GM04504 (cell line): ENCODE results near the gene TGM3.

Experiments used
- DNase-seq: peaks from one replicate; pipeline ENCODE4 v3.0.0-alpha.2; 2012; ENCODE audit warnings: low read depth

Gene TGM3

DNA sequence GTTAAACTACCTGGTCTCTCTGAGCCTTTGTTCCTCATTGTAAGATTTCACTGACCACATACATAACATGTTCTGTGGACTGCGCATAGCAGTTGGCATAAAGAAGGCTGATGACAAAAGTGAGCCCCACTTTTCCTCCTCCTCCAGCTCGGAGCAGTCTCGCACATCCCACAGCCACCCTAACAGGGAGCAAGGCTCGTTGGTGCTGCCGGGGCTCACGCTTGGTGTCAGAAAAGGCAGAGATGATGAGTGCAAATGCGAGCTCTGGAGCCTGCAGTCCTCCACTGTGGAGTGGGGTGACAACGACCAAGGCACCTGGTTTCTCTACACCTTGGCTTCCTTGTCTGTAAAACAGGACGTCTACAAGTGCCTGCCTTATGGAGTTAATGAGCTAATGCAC lies 9.7 kb downstream of the TGM3 start:
- DNase-seq = no peak

DNA sequence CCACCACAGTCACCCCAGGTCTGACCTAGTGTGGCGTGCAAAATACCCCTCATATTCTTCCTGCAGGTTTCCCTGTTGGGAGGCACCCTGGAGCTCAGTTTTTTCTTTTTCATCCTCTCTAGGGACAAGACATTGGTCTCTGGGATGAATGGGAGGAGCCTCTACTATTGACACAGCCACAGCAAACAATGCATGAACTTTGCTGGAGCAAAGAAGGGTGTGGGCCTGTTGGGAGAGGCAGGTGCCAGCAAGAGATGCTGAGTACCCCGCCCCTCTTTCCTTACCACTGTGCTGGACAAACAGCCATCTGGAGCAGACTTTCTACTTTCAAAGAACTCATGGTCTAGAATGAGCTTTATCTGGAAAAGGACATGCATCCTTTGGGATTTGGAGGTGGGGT lies 10.1 kb downstream of the TGM3 start:
- no peak for DNase-seq

DNA sequence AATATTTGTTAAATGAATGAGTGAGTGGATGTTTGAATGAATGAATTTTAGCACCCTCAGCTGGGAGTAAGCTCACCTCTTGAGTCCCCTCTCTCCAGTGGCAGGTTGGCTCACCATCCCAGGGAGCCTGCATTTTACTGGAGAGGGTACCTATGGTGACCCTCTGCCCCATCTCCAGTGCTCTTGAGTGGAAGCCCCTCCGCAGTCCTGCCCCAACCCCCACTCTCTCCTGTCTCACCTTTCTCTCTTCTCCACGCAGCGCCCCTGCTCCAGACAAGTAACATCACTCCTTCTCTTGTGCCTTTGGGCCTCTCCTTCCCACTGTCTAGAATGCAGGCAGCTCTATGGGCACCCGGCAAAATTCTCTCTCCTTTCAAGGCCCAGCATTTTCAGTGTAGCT lies 11.3 kb downstream of the TGM3 start:
- no peak for DNase-seq

DNA sequence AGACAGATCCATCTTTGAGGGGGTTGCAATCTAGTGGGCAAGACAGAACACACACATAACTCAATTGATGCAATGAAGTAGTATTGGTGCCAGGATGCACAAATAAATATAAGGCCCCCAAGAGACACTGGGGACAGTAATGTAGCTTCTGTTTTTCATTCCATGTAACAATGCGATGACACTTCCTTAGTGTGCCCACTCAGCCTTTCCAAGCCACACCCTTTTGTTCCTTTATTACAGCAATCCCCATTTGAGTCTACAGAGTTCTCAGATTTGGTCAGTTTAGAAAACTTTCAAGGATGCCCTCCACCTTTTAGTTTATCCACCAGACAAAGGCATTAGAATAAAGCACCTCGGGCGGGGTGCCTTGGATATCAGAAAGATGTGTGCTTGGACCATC lies 15.5 kb downstream of the TGM3 start:
- DNase-seq = no peak

DNA sequence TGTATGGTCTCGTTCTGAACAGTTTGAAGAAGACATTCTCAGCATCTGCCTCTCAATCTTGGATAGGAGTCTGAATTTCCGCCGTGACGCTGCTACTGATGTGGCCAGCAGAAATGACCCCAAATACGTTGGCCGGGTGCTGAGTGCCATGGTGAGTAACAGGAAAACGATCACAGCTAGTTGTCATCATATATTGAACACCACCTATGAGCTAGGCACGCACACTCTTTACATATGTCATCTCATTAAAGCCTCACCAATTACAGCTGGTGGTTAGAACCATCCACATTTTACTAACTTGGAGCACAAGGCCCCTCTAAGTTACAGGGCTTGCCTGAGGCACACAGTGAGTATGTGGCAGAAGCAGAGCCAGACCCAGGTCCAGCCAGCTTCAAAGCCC lies 17.1 kb downstream of the TGM3 start:
- DNase-seq = no peak

DNA sequence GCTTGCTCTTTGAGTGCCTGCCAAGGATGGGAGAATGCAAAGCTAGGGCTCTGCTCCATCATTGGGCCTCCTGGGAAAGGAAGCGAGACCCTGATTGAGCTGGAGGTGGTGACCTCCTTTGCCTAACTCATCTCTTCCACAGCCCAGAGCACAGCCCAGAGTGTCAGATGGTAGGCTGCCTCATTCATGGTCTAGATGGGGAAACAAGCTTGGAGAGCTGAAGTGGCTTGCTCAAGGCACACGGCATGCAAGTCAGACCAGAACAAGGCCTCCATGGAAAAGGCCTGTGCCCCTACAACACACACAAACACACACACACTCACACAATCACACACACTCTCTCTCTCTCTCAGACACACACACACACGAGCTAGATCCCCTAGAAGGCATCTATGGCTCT lies 17.5 kb downstream of the TGM3 start:
- no peak for DNase-seq

DNA sequence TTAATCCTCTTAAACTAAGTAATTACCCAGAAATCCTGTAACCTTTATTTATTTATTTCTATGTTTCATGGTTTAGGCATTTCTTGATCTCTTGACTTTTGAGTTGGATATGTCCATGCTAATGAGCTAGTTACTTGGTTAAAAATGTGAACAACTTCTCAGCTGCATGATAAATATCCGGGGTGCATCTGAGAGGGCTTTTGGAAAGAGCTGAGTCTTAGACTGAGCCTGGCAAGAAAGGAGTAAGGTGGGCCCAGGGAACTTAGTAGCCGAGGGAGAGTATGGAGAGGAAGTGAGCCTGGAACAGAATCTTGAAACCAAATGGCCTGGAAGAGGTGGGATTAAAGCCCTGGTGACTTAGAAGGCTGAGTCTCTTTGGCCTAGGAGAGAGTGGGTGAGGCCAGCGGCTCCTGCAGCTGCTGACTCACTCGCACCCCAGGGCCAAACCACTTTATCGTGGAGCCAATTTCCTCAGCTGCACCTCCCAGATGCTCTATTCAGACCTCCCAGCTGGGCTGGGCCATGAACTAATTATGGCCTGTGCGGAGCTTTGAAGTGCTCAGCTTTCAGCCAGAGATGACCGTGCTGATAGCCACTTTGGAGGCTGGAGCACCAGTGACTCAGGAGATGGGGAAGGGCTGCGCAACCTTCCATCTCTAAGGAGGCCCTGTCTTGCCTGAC lies 19.1 kb downstream of the TGM3 start:
- peak; percentile 94 for DNase-seq

DNA sequence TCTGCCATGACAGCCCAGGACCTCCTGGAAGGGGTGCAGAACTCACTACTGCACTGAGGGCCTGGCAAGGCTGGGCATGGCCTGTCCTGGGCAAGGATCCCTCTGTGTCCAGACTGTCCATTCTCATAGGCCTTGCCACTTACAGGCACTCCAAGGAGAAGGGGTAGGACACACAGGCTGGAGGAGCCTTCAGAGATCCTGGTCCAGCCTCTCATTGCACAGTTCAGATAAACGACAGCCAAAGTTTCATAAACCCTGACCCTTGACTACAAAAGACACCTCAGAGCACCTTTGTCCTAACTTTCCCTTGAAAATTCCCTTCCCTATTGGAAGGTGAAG lies 19.6 kb downstream of the TGM3 start:
- no peak for DNase-seq

DNA sequence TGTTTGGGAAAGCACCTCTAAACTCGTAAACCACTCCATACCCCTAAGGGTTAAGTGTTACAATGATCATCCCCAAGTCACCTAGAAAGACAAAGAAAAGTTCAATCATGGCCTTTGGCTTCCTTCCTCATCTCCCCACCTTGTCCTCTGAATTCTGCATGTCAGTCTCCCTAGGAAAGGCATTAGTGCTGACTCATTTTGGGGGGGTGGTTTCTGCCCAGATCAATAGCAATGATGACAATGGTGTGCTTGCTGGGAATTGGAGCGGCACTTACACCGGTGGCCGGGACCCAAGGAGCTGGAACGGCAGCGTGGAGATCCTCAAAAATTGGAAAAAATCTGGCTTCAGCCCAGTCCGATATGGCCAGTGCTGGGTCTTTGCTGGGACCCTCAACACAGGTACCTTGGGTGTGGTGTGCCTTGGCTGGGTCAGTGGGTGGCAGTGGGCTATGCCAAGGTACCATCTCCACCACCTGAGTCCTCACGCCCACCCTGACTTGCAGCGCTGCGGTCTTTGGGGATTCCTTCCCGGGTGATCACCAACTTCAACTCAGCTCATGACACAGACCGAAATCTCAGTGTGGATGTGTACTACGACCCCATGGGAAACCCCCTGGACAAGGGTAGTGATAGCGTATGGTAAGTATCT lies 21.2 kb downstream of the TGM3 start:
- no peak for DNase-seq

DNA sequence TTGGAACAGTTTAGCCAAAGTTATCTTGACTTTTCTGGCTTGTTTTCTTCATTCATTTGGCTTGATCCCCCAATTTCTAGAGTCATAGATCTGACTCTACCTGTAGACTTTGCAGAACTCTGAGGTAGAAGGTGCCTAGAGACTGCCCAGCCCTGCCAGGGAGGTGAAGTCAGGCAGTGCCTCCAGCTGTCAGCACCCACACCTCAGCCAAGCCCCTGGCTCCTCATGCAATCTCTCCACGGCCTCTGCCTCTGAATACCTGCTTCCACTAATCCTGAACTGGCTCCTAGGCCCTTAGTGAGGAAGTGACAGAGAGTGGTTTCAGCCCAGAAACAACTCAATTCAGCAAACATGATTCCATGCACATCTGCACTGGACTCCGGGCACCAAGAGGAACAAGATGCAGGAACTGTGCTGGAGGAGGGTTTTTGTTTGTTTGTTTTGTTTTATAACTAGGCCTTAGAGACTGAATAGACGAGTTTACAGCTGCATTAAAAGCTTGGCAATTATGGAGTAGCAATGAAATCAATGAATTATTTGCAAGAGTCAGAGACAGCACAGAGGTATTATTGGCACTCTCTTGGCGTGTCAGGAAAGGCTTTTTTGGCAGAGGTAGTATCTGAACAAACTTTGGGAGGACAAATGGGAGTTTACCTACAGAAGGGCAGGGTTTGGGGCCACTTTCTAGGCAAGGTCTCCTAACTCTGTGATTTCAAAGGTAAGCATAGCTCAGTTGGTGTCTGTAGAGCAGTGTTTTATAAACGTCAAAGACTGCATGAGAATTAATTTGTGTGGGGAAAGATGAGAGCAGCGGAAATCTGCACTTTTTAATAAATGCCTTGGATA lies 25.2 kb downstream of the TGM3 start:
- no peak for DNase-seq

DNA sequence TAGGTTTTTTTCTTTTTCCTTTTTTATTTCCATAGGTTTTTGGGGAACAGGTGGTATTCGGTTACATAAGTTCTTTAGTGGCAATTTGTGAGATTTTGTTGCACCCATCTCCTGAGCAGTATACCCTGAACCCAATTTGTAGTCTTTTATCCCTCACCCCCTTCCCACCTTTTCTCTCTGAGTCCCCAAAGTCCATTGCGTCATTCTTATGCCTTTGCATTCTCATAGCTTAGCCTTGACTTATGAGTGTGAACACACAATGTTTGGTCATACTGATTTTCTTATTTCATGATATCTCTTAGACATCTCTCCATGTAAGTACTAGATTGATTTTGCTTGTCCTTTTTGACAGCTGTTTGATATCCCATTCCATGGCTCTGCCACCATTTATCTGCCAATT lies 27.2 kb downstream of the TGM3 start:
- no peak for DNase-seq

DNA sequence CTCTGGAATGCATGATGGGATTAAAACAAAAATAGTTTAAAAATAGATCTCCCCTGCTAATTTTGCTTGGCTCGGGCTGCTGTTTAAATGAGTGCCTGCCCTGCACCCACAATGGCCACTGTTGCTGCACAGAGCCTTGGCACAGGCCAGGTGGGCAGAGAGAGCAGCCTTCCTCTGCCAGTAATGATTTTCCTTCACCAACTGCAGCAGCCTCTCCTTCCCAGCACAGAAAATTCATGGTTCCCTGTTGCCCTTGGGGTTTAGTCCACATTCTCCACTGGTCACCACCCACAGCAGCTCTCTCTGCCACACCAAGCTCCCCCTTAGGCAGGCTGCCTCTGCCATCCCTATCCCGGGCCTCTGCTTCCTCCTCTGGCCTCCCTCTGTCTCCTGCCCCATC lies 30.2 kb downstream of the TGM3 start:
- DNase-seq = no peak

DNA sequence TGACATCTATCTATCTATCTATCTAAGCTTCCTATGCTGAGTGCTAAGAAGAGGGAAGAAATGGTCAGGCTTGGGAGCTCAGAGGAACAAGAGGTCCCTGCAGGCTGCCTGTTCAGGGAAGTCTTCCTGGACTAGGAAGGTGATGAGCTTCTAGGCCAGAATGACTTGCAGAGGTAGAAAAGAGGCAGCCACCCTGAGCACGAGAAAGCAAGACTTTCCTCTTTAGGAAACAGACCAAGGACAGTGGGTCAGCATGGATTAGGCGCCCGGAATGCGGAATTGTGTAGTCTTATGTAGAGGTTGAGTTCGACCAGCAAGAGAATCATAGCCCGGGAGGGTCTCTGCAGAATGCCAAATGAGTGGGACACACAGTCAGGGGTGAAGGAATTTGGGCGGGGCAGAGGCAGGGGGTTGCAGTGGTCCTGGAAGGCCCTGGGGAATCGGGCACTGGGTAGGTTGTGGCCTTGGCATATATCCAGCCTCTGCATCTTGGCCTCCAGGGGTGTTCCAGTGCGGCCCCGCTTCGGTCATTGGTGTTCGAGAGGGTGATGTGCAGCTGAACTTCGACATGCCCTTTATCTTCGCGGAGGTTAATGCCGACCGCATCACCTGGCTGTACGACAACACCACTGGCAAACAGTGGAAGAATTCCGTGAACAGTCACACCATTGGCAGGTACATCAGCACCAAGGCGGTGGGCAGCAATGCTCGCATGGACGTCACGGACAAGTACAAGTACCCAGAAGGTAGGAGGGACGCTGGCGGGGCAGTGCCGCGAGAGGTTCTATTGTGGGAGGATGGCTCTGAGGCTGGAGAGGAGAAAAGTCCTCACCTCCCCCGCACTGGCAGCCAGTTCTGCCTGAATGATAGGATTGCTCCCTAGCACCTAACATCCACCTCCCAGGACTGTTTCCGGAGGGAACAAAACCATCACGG lies 32.1 kb downstream of the TGM3 start:
- no peak for DNase-seq

DNA sequence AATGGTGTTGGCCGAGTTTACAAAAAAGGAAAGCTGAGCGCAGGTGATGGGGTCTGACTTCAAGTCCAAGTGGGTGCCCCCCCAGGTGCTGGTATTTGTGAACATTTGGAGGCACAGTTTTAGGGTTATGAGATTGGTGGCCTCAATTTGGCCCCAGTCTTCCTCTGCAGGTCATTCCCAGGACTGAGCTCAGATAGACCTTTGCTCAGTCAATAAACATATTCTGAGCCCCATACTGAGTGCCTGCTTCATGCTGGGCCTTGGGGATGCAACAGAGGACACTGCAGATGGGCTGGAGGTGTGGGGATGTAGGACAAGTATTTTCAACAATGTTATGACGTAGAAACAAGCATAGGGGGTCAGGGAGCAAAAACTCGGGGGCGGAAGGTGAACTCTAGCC lies 33.5 kb downstream of the TGM3 start:
- DNase-seq = no peak

DNA sequence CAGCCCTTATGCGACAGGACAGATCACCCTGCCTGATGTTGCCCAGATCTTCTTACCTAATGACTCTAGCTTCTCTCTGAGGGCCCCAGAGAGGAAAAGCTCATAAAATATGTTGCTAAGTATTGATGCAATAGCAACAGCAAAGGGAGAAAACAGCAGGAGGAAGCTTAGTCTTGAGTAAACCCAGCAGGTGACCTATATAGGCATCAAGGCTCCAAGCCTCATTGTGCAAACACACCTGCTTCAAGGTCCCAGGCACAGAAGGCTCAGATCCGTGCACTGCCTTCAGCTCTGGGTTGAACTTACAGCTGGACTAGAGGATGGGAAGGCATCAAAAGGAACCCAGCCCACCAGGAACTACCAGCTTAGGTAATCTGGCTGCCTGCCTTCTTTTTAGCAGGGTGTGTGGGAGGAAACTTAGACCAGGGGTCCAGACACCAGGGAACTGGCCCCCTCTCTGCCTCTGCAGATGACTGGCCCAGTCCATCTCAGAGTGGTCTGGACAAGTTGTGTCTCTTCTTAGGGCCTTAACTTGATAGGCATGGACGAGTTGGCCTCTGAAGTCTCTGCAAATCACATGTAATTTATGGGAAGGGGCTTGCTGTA lies 34.4 kb downstream of the TGM3 start:
- DNase-seq = no peak

DNA sequence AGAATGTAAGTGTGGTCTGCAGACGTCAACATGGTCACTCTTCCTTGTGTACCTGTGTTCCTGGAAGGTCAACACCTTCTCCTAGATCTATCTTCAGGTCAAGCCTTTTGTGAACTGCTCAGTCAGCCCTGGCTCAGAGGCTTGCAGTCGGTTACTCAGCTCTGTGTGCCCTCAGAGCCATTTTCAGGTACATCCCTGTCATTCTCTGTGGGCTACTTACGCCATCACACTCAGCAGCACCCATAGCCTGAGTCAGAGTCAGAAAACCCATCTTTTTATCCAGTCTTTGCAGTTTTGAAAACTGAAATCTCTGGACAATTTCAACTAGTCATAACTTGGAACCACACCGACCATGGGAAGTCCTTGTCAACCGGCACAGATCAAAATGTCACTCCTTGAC lies 35.3 kb downstream of the TGM3 start:
- DNase-seq = no peak

DNA sequence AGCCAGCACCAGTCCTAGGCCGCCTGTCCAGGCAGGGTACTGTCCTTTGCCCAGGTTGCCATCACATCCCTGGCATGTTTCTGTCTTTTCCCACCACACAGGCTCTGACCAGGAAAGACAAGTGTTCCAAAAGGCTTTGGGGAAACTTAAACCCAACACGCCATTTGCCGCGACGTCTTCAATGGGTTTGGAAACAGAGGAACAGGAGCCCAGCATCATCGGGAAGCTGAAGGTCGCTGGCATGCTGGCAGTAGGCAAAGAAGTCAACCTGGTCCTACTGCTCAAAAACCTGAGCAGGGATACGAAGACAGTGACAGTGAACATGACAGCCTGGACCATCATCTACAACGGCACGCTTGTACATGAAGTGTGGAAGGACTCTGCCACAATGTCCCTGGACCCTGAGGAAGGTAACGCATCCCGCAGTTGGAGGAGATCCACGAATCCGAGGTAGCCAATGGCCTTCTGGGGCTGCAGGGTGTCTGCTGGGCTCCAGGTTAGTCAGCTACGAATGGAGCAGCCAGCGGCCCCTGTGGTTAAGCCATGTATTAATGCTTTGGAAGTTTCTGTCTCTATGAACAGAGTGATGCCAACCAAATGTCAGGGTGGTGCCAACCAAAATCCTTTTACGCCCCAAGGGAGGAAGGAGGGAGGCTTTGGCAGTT lies 36.2 kb downstream of the TGM3 start:
- no peak for DNase-seq

DNA sequence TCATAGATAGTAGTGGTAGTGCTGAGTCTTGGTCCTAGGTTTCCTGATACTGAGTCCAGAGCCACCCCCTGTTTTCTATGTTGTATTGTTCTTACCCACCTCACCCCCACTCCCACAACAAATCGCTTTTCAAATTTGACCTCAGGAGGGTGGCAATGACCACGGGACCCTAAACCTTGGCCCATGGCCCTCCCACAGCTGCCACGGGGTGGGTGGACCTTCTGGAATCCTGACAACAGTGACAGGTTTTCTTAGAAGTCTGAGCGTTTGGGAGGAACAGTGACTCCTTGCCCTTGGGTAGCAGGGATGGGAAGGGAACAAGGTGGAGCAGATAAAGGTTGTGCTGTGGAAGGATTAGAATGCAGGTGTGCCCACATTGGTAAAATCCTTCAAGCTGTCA lies 36.9 kb downstream of the TGM3 start:
- DNase-seq = no peak

DNA sequence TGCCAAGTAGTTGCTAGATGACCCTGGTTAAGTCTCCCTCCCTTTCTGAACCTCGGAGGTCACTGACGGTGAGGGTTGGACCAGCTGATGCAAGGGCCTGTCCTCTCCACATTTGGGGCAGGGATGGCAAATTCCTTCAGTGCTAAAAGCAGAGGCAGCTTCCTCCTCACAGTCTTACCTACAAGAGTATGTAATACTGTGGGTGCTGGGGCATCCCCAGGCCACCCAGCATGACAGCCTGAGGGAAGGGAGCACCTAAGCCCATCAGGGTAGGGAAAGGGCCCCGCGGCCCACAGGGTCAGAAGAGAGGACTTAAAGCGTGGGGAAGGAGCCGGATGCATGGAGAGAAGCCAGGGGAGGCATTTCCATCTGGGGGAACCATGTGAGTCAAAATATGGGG lies 38.0 kb downstream of the TGM3 start:
- no peak for DNase-seq

DNA sequence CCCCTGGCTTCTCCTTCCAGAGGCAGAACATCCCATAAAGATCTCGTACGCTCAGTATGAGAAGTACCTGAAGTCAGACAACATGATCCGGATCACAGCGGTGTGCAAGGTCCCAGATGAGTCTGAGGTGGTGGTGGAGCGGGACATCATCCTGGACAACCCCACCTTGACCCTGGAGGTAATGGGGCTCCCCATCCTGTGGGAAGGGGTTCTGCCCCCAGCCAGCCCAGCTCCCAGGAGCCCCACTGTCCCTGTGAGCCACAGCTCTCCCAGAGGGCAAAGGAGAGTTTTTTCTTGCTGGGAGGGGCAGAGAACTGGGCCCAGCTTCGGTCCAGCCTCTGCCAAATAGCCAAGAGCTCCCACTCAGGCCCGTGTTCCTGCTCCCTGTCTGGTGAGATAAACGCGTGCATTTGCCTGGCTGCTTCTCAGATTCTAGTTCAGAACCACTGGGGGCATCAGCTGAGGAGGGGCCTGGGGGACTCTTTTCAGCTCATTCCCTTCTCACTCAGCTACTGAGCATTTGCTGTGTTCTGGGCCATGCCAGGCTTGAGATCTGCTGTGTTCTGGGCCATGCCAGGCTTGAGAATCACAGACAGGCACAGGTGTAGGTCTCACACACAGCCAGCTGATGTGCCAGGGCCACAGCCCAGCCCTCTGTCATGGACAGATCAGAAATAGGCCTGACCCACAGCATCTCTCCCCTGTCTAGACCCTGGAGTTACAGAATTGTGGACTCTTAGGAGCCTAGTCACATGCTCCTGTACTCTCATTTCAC lies 39.5 kb downstream of the TGM3 start:
- no peak for DNase-seq

DNA sequence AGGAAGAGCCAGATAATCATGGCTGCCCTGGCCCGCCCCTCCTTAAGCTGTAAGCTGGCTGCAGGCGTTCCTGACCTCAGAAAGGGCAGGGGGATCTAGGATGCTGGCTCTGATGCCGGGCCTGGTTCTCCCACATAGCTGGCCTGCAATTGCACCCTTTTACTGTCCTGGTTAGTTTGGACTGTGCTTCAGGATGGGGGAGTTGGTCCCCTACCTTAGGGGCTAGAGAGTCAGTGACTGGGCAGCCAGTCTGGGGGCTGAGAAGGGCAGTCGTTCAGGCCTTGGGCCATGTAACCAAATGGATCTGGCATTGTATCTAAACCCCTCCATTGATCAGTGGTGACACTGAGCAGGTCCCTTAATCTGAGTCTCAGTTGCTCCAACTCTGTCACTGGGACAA lies 40.7 kb downstream of the TGM3 start:
- DNase-seq = no peak
